HG03064 (cell line): ENCODE results near the gene WDR44.
A peak's percentile ranks its signal among the peaks of the same experiment; 100 is the strongest.
"Not testable (repeated sequence)": the region's sequence is repeated elsewhere in the genome, so short reads cannot be mapped to it uniquely, and the experiment has no call there.

Experiments
- ATAC-seq: cut with Tn5 transposase; IDR thresholded peaks from one replicate; pipeline ENCODE4 v1.9.1; 2021; ENCODE audit warnings: low read depth; ENCODE audit not compliant: unreplicated experiment

Gene WDR44

GRCh38 chrX:118356154-118356701 is 10.3 kb downstream of the WDR44 start:
- ATAC-seq: no peak

- ATAC-seq: no peak
Observed at GRCh38 chrX:118360429-118361125, 14.7 kb downstream of the WDR44 start.

DNA sequence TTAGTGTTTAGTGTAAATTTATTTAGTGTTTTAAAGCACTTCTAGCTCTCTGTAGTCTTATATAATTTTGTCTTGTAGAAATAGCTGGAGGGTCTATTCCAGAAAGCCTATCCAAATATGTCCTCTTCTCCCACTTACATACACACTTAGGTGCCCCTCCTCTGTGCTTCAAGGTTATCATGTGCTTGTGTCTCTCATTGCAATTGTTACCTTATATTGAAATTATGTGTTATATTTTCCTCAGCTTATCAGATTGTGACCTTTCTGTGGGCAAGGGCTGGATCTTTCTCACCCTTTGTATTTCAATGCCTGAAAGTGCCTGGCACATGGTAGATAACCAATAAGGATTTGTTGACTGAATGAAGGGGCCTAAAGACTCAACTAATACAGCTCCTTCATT is 18.4 kb downstream of the WDR44 start:
- ATAC-seq: no peak

DNA sequence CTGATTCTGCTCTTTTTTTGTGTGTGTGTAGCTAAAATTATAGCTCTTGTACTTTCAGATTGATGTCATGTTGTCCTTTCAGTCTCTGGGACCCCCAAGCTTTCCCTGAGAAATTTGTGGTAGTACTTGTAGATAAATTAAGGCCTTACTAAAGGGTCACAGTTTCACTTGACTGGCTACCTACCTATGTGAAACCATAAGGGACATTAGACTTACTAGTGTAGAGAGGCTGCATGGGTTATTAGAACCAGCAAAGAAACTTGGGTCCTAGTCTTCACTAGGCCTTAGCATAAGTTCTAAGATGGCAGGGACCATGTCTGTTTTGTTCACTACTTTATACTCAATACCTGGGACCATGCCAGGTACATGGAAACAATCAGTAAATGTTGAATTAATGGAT is 21.4 kb downstream of the WDR44 start:
- no peak for ATAC-seq

- ATAC-seq: no peak
Observed at GRCh38 chrX:118368398-118368797, 22.5 kb downstream of the WDR44 start.

DNA sequence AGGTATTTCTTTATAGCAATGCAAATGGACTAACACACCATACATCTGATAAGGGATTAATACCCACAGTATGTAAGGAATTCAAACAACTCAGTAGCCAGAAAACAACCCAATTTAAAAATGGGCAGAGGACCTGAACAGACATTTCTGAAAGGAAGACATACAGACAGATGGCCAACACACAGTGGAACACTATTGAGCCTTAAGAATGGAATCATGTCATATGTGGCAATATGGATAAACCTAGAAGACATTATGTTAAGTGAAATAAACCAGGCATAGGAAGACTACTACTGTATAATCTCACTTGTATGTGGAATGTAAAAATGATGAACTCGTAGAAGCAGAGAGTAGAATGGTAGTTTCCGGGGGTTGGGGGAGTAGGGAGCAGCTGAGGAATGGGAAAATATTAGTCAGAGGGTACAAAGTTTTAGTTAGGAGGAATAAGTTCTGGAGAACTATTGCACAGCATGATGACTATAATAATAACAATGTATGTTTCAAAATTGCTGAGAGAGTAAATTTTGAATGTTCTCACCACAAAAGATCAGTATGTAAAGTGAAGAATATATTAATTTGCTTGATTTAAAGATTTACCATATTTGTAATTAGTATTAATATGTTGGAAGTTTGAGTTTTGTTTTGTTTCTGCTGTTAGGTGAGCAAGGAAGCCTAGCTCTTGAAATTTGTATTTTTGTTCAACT is 25.2 kb downstream of the WDR44 start:
- no peak for ATAC-seq

DNA sequence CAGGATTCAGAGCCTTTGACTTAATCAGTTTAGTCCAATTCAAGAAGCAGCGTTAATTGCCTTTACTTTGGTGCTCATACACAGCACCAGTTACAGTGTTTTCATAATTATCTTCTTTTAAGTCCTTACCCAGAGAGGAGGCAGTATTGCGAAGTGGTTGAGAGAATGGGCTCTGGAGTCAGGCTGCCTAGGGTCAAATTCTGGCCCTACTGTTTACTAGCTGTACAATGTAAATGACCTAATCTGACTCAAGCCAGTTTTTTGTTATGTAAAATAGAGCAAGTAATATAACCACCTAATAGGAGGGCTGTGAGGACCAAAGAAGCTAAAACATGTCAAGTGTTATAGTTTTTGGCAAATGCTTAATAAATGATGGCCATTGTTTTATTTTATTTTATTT is 27.6 kb downstream of the WDR44 start:
- no peak for ATAC-seq

GRCh38 chrX:118383120-118383519 is 37.2 kb downstream of the WDR44 start:
- no peak for ATAC-seq

DNA sequence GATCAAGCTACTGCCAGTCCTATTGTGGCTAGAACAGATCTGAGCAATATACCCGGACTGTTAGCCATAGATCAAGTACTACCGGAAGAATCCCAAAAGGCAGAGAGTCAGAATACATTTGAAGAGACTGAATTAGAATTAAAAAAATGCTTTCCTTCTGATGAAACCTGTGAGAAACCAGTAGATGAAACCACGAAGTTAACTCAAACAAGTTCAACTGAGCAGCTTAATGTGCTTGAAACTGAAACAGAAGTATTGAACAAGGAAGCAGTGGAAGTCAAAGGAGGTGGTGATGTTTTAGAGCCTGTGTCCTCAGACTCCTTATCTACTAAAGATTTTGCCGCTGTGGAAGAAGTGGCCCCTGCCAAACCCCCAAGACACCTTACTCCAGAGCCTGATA is 46.8 kb downstream of the WDR44 start:
- no peak for ATAC-seq

- no peak for ATAC-seq
Observed at GRCh38 chrX:118396113-118396512, 50.2 kb downstream of the WDR44 start.

GRCh38 chrX:118418811-118419251 is 72.9 kb downstream of the WDR44 start:
- ATAC-seq: no peak

DNA sequence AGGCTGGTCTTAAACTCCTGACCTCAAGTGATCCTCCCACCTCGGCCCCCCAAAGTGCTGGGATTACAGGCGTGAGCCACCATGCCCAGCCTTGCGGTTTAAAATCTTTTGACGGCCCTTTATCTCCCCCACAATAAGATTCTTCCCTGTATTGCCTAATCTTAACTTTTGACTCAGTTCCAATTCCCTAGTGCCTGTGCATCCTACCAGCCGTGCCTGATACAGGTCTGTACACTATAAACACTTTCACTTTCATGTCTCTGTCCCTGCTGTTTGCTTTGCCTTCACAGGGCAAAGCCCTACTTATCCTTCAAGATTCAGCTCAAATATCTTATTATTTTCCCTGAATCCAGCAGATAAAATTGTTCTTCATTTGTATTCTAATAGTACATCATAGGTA is 74.6 kb downstream of the WDR44 start:
- ATAC-seq: no peak

GRCh38 chrX:118423558-118423957 is 77.7 kb downstream of the WDR44 start:
- ATAC-seq: peak; percentile 90

- no peak for ATAC-seq
Observed at GRCh38 chrX:118432799-118433198, 86.9 kb downstream of the WDR44 start.

DNA sequence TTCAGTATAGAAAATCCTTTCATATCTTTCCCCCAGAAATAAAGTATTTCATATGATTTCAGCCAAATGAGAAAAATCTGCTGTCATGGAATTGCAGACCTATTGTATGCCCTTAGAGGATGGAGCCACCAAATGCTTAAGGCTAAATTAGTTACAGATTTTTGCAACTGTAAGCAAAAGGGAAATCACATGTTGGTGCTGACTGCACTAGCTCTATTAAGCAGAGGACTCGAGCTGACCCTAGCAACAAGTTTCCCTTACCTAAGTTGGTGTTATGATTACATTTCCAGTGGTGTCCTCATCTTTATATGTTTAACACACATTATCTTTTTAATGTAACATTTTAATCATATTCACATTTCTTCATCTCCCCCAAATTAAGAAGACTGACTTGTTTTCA is 91.4 kb downstream of the WDR44 start:
- no peak for ATAC-seq

DNA sequence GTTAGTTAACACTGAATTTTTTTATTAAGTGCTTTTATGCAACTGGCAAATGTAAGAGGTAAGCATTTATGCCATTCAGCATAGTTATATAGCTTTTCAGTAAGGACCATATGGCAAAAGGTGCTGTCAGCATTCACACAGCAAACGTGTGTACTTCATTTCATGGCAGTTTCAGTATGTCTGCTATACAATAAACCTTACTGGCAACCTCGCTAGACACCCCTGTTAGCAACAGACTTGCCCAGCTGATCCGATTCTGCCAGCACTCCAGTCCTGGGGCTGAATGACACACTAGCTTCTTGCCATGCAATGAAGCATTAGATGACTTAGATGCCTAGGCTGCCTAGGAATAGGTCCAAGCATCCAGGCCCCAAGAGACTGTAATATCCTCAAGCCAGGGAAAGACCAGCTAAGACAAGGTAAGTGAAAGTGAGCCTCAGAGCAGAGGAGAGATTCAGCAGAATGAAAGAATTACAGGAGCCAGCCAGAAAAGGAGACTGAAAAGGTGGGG is 102.4 kb downstream of the WDR44 start:
- no peak for ATAC-seq

- ATAC-seq: no peak
Observed at GRCh38 chrX:118455013-118455412, 109.1 kb downstream of the WDR44 start.

GRCh38 chrX:118459494-118459893 is 113.6 kb downstream of the WDR44 start:
- ATAC-seq: no peak

- no peak for ATAC-seq
Observed at GRCh38 chrX:118464501-118464900, 118.6 kb downstream of the WDR44 start.

- ATAC-seq: no peak
Observed at GRCh38 chrX:118468122-118468521, 122.2 kb downstream of the WDR44 start.

DNA sequence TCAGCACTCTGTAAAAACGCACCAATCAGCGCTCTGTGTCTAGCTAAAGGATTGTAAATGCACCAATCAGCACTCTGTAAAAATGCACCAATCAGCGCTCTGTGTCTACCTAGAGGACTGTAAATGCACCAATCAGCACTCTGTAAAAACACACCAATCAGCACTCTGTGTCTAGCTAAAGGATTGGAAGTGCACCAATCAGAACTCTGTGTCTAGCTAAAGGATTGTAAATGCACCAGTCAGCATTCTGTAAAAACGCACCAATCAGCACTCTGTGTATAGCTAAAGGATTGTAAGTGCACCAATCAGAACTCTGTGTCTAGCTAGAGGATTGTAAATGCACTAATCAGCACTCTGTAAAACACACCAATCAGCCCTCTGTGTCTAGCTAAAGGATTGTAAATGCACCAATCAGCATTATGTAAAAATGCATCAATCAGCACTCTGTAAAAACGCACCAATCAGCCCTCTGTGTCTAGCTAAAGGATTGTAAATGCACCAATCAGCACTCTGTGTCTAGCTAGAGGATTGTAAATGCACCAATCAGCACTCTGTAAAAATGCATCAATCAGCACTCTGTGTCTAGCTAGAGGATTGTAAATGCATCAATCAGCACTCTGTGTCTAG is 124.9 kb downstream of the WDR44 start:
- ATAC-seq: not testable (repeated sequence)
